Keratinocyte (primary cell): ENCODE results near the gene PAFAH1B2. TPM values are rescaled to one million over a fixed set of nuclear protein-coding genes. Genes with fewer than 3 reads are reported as not detected.

ENCODE experiments used
- DNase-seq: peaks from one replicate; pipeline ENCODE4 v3.0.0-alpha.2; 2011; ENCODE audit warnings: low read depth, missing footprints, low spot score
- FAIRE-seq: peaks from 2 replicates; lab custom pipeline; 2011; peaks lifted over from hg19 to GRCh38; lab: Jason Lieb, UNC
- H2AFZ ChIP-seq: 2 replicates; pipeline ENCODE4 v1.6.0; 2012; ENCODE audit warnings: low read length, control low read depth, inconsistent platforms; ENCODE audit not compliant: control insufficient read depth
- H3K27ac ChIP-seq: 2 replicates; pipeline ENCODE4 v1.5.1; 2011; ENCODE audit warnings: low read length; ENCODE audit not compliant: control insufficient read depth, insufficient read depth
- H3K27me3 ChIP-seq: 3 replicates; pipeline ENCODE4 v1.6.0; 2011; ENCODE audit warnings: low read length; ENCODE audit not compliant: control insufficient read depth, insufficient read depth; ENCODE audit errors: extremely low read depth
- H3K36me3 ChIP-seq, 2 experiments: 2 replicates in 1 of 2; 3 replicates in 1 of 2; pipeline ENCODE4 v1.5.1; 2011; ENCODE audit warnings: low read length in 2 of 2, mild to moderate bottlenecking in 1 of 2; ENCODE audit not compliant: control insufficient read depth in 2 of 2, insufficient read depth in 2 of 2; ENCODE audit errors: extremely low read depth in 1 of 2
- H3K4me1 ChIP-seq: 3 replicates; pipeline ENCODE4 v1.5.1; 2011; ENCODE audit warnings: low read length; ENCODE audit not compliant: control insufficient read depth, insufficient read depth; ENCODE audit errors: extremely low read depth
- H3K4me2 ChIP-seq: 3 replicates; pipeline ENCODE4 v1.6.0; 2011; ENCODE audit warnings: low read depth, low read length; ENCODE audit not compliant: control insufficient read depth, insufficient read depth; ENCODE audit errors: extremely low read depth
- H3K4me3 ChIP-seq, 3 experiments: fragments of 200-600 bp in 1 of 3; sonication (generic) in 1 of 3; 2 replicates in 2 of 3; 3 replicates in 1 of 3; pipeline ENCODE4 v1.5.1; 2011 to 2016; ENCODE audit warnings: low read length in 3 of 3, mild to moderate bottlenecking in 3 of 3, control low read depth in 2 of 3, inconsistent platforms in 1 of 3, low read depth in 1 of 3, mixed read lengths in 1 of 3, mixed run types in 1 of 3, moderate library complexity in 1 of 3; ENCODE audit not compliant: control insufficient read depth in 2 of 3, insufficient read depth in 2 of 3; ENCODE audit errors: extremely low read depth in 1 of 3
- H3K79me2 ChIP-seq: 2 replicates; pipeline ENCODE4 v1.6.0; 2012; ENCODE audit warnings: low read length; ENCODE audit not compliant: control insufficient read depth, insufficient read depth
- H3K9ac ChIP-seq: 3 replicates; pipeline ENCODE4 v1.6.0; 2011; ENCODE audit warnings: low read length; ENCODE audit not compliant: control insufficient read depth, insufficient read depth; ENCODE audit errors: extremely low read depth
- H3K9me1 ChIP-seq: 3 replicates; pipeline ENCODE4 v1.6.0; 2011; ENCODE audit warnings: low read length; ENCODE audit not compliant: control insufficient read depth, insufficient read depth; ENCODE audit errors: extremely low read depth
- H3K9me3 ChIP-seq: 2 replicates; pipeline ENCODE4 v1.5.1; 2012; ENCODE audit warnings: low read depth, low read length; ENCODE audit not compliant: control insufficient read depth
- H4K20me1 ChIP-seq: 3 replicates; pipeline ENCODE4 v1.6.0; 2011; ENCODE audit warnings: low read length; ENCODE audit not compliant: control insufficient read depth, insufficient read depth; ENCODE audit errors: extremely low read depth
- EZH2 ChIP-seq: IDR thresholded peaks from one replicate; pipeline ENCODE4 v1.6.1; 2012; ENCODE audit warnings: inconsistent platforms, mild to moderate bottlenecking, low read length, moderate library complexity
- dilution Hi-C: fragments of 300-500 bp; cut with MboI; formaldehyde crosslinking; loops from one replicate; pipeline ENCODE4 v1.7.0; 2020; ENCODE audit warnings: low sequenced_read_pairs; ENCODE audit not compliant: extremely low pct_ligation_motif_present
- polyA plus RNA-seq, 5 experiments: library from polyadenylated mRNA; depleted of rRNA in 3 of 5; stranded (reverse) in 3 of 5; stranded (forward) in 1 of 5; unstranded in 1 of 5; fragments of >200 nt; gene quantifications; 1 replicate in 1 of 5; 2 replicates in 3 of 5; 3 replicates in 1 of 5; pipeline versions ENCODE4 v1.2.1 to v1.2.3, GENCODE V29; 2011 to 2012; ENCODE audit warnings: missing spikeins in 2 of 5, low read depth in 1 of 5, low replicate concordance in 1 of 5
- TF ChIP-seq, protein P1 (sequence below), 3 experiments: IDR thresholded peaks in 1 of 3; conservative IDR thresholded peaks in 1 of 3; optimal IDR thresholded peaks in 1 of 3; 2 replicates in 2 of 3; 3 replicates in 1 of 3; pipeline versions ENCODE3 to v1.5.1; 2011; ENCODE audit warnings: low read length in 3 of 3, mild to moderate bottlenecking in 3 of 3, moderate library complexity in 2 of 3, control low read depth in 1 of 3, inconsistent platforms in 1 of 3; ENCODE audit not compliant: insufficient read depth in 2 of 3; ENCODE audit errors: extremely low read depth in 1 of 3

PAFAH1B2 gene
- polyA plus RNA-seq, 1 donor (not counting 4 experiments of a cell fraction or from before 2014, with no cell fraction given), result 76.4 TPM

- Histone ChIP-seq H3K79me2 (peaks cover 25% of the 10 kb centered on the region), H3K27me3 (no peaks in the 10 kb centered on the region), H3K9ac (no peak overlapping the region), H3K27ac (no peak overlapping the region), H3K4me1 (peaks cover 21% of the 10 kb centered on the region), H3K9me1 (no peaks in the 10 kb centered on the region), H2AFZ (no peak overlapping the region), H3K4me2 (no peak overlapping the region), H3K9me3 (no peaks in the 10 kb centered on the region), H3K36me3 (no peaks in the 10 kb centered on the region), H3K4me3 (no peak overlapping the region), H4K20me1 (no peaks in the 10 kb centered on the region)
- TF ChIP-seq, protein P1, sequence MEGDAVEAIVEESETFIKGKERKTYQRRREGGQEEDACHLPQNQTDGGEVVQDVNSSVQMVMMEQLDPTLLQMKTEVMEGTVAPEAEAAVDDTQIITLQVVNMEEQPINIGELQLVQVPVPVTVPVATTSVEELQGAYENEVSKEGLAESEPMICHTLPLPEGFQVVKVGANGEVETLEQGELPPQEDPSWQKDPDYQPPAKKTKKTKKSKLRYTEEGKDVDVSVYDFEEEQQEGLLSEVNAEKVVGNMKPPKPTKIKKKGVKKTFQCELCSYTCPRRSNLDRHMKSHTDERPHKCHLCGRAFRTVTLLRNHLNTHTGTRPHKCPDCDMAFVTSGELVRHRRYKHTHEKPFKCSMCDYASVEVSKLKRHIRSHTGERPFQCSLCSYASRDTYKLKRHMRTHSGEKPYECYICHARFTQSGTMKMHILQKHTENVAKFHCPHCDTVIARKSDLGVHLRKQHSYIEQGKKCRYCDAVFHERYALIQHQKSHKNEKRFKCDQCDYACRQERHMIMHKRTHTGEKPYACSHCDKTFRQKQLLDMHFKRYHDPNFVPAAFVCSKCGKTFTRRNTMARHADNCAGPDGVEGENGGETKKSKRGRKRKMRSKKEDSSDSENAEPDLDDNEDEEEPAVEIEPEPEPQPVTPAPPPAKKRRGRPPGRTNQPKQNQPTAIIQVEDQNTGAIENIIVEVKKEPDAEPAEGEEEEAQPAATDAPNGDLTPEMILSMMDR (optimal IDR thresholded peaks at IDR 0.05 in 1 of 3, IDR thresholded peaks at IDR 0.05 in 1 of 3, conservative IDR thresholded peaks at IDR 0.05 in 1 of 3; ENCODE audit: extremely low read depth in 1 of 3, insufficient read depth in 2 of 3, low read length in 3 of 3), result no peak
- TF ChIP-seq EZH2, result no peak
- no peak for DNase-seq
- dilution Hi-C loops, result no loop called here
- FAIRE-seq, result no peak
Measured at GRCh38 chr11:117100556-117100955, 43.5 kb upstream of the PAFAH1B2 start.

DNA sequence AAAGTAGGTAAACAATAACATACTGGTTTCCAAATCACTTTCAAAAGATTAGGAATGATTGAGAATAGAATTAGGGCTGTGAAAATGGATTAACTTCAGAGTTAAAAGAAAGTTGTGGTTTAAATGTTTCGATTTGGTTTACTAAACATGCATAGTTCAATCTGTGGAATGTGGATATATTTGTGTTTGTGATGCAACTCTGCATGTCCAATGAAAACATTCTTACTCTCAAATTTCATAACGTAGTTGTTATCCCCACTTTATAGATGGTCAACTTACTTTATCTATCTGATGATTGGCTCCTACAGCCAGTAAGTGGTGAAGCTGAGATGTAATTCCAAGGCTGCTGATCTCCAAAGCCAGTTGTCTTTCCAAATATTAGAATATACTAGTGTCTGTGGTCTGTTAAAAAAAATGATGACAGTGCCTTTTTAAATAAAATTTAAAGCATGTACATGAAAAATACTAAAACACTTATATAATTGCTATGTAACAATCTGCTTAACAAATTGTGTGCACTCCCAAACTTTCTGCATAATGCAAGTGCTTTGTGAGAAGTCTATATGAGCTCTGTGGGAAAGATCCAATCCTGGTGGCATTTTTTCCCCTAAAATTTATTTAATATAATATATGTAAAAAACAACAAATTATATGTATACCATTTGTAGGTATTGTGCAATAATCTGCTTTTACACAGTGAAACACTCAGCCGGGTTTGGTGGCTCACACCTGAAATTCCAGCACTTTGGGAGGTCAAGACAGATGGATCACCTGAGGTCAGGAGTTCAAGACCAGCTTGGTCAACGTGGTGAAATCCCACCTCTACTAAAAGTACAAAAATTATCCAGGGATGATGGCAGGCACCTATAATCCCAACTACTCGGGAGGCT, 36.1 kb upstream of the PAFAH1B2 start:
- Histone ChIP-seq H3K4me1 (no peaks in the 10 kb centered on the region), H3K9ac (no peak overlapping the region), H3K4me3 (no peak overlapping the region), H3K27ac (no peak overlapping the region), H3K79me2 (no peaks in the 10 kb centered on the region), H3K36me3 (no peaks in the 10 kb centered on the region), H3K9me3 (no peaks in the 10 kb centered on the region), H2AFZ (no peak overlapping the region), H3K9me1 (no peaks in the 10 kb centered on the region), H4K20me1 (no peaks in the 10 kb centered on the region), H3K27me3 (no peaks in the 10 kb centered on the region), H3K4me2 (no peak overlapping the region)
- dilution Hi-C loops, result no loop called here
- DNase-seq (no peak), FAIRE-seq (no peak)
- TF ChIP-seq, protein P1 (optimal IDR thresholded peaks at IDR 0.05 in 1 of 3, IDR thresholded peaks at IDR 0.05 in 1 of 3, conservative IDR thresholded peaks at IDR 0.05 in 1 of 3; ENCODE audit: extremely low read depth in 1 of 3, insufficient read depth in 2 of 3, low read length in 3 of 3), result no peak
